Renal pelvis (tissue), 4 donors: ENCODE measurements around the gene ZBTB7C. TPM values are rescaled to one million over a fixed set of nuclear protein-coding genes. Genes with fewer than 3 reads are reported as not detected.
A peak's percentile ranks its signal among the peaks of the same experiment; 100 is the strongest.

ENCODE experiments used
- DNase-seq: peaks from one replicate; pipeline ENCODE4 v3.0.0-alpha.2; 2013
- polyA plus RNA-seq, 3 donors: library from polyadenylated mRNA; unstranded; fragments of 120-200 nt; gene quantifications; one replicate each; pipeline ENCODE4 v1.2.1, GENCODE V29; 2013; ENCODE audit not compliant: insufficient read length in 3 of 3

ZBTB7C gene
- polyA plus RNA-seq, 3 donors: 14.0 to 16.8 (median 16.7) TPM

GRCh38 chr18:48355276-48356115, 53.7 kb downstream of the ZBTB7C start:
- DNase-seq: no peak

- no peak for DNase-seq
These were observed 54.4 kb downstream of the ZBTB7C start for GRCh38 chr18:48354746-48355260.

GRCh38 chr18:48352051-48352755, 57.0 kb downstream of the ZBTB7C start:
- no peak for DNase-seq

GRCh38 chr18:48351216-48352050, 57.8 kb downstream of the ZBTB7C start:
- no peak for DNase-seq

GRCh38 chr18:48348739-48349138, 60.4 kb downstream of the ZBTB7C start:
- no peak for DNase-seq

- no peak for DNase-seq
These were observed 61.3 kb downstream of the ZBTB7C start for GRCh38 chr18:48347756-48348326.

GRCh38 chr18:48345596-48345995, 63.6 kb downstream of the ZBTB7C start:
- no peak for DNase-seq

GRCh38 chr18:48342581-48342980, 66.6 kb downstream of the ZBTB7C start:
- DNase-seq: no peak

- DNase-seq: peak; percentile 30
These were observed 67.1 kb downstream of the ZBTB7C start for GRCh38 chr18:48342125-48342524.

GRCh38 chr18:48340560-48340959, 68.6 kb downstream of the ZBTB7C start:
- DNase-seq: no peak

- DNase-seq: no peak
These were observed 69.5 kb downstream of the ZBTB7C start for GRCh38 chr18:48339692-48340091.

- DNase-seq: no peak
These were observed 70.3 kb downstream of the ZBTB7C start for GRCh38 chr18:48338915-48339314.

- DNase-seq: no peak
These were observed 72.1 kb downstream of the ZBTB7C start for GRCh38 chr18:48337053-48337452.

GRCh38 chr18:48336332-48336731, 72.9 kb downstream of the ZBTB7C start:
- no peak for DNase-seq

- DNase-seq: no peak
These were observed 73.4 kb downstream of the ZBTB7C start for GRCh38 chr18:48335829-48336228.

GRCh38 chr18:48334845-48335244, 74.3 kb downstream of the ZBTB7C start:
- no peak for DNase-seq

- no peak for DNase-seq
These were observed 75.6 kb downstream of the ZBTB7C start for GRCh38 chr18:48333563-48333962.

- no peak for DNase-seq
These were observed 78.9 kb downstream of the ZBTB7C start for GRCh38 chr18:48330016-48330991.

GRCh38 chr18:48328473-48329210, 80.5 kb downstream of the ZBTB7C start:
- DNase-seq: peak; percentile 40
